Activated T-helper 1 cell treated with Interleukin-2 at 50 U/mL for 16 hours (primary cell): ENCODE data around the gene IDE.
"Not testable (repeated sequence)": the region's sequence is repeated elsewhere in the genome, so short reads cannot be mapped to it uniquely, and the experiment has no call there.

Experiments used
- DNase-seq: peaks from one replicate; pipeline ENCODE4 v3.0.0-alpha.2; 2020; ENCODE audit warnings: low read depth

The IDE gene

DNA sequence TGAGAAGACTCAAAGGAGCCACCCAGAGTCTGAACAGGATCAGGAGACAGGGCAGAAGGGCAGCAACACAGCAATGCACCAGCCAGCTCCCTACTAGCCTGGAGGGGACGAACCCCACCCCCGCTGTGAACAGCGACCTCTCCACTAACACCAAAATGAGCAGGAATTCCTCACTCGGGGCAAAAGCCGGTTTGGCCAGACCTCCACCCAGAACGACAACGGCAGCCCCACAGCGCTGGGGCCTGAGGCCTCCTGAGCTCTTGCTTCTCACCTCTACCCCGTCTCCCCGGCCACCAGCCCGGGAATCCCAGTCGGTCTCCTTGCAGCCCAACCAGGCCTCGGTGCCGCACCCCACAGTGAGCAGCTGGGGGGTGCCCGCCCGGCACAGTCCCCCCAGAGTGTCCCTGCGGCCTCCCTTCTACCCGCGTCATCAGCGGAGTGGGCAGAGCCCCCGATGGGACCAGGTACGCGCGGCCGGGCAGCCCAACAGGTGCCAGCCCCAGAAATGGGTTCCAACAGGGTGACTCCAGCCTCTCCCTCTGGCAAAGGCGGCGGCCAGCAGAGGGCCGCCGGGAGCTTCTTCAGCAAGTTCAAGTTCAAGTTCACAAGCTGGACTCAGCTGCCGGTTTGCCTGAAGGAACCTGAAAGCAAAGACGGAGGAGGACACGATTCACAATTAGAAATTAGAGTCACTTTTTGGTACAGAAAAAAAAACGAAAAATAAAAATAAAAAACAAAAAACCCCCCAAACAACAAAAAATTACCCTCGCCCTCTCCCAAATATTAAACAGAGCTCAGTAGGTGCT lies 153.9 kb downstream of the IDE start:
- DNase-seq, result no peak

DNA sequence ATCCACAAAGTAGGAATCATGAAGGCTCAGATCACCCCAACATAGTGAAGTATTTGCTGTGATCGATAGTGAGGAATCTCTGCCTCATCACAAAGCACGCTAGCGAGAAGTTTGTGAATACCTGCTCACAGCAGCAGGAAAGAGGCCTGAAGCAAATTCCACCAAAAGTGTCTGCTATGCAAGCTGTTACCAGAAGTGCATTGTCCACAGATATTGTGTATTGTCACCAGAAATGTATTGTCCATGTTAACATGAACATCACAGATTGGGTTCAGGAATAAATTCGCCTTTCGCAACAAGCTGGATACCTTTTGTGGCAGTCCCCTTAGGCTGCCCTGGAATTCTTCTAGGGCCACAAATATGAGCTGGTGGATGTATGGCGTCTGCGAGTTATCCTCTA lies 155.0 kb downstream of the IDE start:
- no peak for DNase-seq

DNA sequence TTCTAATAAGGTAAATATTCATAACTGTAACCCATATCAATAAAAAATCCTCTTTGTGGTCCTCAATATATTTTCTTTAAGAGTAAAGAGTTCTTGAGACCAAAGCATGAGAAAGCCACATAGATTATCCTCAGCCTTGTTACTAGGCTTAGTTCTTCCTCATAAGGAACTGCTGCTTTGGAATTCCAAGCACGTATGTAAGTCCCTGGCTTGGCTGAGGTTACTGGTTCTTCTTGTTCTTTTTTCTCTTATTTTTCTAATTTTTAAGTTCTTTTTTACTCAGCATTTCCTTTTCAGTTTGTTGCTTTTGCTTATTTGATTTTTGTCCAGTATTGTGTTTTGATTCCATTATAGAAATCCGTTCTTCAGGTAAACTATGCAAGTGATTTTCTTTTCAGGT lies 155.7 kb downstream of the IDE start:
- DNase-seq, result no peak

DNA sequence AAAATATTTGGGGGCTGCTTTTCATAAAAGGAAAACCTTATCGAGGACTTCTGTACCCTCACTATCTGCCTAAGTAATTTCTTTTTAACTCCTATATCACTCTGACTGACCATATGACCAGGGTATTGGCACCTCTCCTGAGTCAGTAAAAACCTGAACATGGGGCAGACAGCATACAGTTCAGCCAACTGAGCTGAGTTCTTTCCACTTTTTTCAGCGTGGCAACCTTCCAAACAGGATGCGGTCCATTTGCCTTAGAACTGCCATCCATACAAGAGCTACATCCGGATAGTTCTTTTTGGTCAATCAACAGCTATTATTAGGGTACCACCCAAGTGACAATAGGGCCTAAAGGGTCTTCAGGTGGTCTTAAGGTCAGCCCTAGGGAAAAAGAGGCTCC lies 160.4 kb downstream of the IDE start:
- DNase-seq, result no peak

DNA sequence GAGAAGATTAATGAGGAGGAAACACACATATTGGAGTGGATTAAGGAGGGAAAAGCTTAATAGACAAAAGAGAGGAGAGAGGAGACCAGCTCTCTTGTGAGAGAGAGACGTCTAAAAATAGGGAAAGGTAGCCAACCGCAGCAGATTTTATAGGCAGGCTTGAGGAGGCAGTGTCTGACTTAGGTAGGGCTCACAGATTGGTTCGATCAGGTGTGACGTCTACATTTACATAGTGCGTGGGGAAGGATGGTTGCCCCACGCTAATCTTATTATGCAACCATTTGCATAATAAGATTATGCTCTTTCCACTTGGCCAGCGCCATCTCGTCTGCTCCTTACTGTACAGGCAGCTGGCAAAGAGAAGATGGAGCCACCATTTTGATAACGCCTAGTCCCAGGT lies 160.9 kb downstream of the IDE start:
- no peak for DNase-seq

DNA sequence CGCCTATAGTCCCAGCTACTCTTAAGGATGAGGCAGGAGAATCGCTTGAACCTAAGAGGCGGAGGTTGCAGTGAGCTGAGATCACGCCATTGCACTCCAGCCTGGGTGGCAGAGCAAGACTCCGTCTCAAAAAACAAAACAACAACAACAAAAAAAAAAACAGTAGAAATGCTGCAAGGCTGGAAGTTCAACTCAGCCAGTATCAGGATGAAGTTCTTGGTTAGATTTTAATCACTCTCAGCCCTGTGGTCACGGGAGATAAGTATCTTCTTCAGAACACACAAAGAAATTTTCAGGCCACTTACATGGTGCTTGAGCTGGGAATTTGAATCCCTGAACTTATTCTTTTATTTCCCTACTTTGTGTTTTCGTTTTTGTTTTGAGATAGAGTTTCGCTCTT lies 162.5 kb downstream of the IDE start:
- no peak for DNase-seq

DNA sequence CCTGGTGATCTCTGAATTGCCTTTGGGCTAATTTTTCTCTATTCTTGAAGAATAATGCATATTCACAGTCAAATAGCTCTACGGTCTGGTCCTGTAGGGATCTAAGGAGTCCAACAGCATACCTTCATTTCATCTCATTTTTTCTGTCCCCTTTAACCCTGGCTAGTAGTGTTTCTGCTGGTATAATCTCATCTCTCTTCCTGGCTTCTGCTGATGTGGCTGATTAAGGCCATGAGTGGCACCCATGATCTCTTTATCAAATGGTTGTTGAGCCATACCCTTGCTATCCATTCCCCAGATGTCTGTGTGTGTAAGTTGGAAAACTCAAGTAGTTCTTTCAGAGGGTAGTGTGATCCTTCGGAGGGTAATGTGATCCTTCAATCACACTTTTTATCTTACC lies 163.4 kb downstream of the IDE start:
- DNase-seq, result no peak

DNA sequence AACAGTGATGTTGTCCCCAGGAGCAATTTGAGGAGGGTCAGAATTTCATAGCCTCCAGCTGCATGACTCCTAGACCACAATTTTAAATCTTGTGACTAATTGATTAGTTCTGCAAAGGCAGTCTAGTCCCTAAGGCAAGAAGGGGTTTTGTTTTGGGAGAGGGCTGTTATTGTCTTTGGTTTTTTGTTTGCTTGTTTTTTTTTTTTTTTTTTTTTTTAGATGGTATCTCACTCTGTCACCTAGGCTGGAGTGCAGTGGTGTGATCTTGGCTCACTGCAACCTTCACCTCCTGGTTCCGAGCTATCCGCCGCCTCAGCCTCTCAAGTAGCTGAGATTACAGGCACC lies 165.9 kb downstream of the IDE start:
- no peak for DNase-seq

DNA sequence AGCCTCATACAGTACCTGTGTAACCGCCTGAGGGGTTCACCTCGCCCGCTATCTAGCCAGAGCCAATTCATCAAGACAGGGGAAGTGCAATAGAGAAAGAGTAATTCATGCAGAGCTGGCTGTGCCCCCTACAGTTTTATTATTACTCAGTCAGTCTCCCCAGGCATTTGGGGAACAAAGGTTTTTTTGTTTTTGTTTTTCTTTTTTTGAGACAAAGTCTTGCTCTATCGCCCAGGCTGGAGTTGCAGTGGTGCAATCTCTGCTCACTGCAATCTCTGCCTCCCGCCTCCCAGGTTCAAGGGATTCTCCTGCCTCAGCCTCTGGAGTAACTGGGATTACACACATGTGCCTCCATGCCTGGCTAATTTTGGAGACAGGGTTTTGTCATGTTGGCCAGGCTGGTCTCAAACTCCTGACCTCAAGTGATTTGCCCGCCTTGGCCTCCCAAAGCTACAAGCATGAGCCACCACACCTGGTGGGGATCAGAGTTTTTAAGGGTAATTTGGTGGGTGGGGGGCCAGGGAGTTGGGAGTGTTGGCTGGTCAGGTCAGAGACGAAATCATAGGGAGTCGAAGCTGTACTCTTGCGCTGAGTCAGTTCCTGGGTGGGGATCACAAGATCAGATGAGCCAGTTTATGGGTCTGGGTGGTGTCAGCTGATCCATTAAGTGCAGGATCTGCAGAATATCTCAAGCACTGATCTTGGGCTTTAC lies 166.4 kb downstream of the IDE start:
- no peak for DNase-seq

DNA sequence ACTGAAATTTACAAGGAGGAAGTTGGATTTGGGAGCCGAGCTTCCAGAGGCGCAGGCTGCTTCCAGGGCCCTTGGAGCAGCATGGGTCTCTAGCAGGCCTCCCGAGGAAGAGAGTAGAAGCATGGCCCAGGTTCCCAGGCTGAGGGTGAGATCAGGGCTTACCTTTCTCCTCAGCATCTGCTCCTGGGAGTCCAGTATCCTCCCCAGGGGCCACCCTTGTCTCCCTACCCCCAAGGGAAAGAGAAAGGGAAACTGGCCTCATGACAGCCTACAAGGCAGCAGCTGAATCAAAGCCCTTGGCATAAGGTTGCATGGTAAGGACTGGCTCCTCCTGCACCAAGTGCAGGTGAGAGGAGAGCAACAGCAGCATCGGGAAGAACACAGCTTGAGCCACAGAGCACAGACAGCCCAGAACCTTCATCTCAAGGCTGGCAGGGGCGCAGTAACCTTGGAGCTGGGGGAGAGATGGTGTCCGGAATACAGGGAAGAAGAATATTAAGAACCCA lies 168.4 kb downstream of the IDE start:
- no peak for DNase-seq

DNA sequence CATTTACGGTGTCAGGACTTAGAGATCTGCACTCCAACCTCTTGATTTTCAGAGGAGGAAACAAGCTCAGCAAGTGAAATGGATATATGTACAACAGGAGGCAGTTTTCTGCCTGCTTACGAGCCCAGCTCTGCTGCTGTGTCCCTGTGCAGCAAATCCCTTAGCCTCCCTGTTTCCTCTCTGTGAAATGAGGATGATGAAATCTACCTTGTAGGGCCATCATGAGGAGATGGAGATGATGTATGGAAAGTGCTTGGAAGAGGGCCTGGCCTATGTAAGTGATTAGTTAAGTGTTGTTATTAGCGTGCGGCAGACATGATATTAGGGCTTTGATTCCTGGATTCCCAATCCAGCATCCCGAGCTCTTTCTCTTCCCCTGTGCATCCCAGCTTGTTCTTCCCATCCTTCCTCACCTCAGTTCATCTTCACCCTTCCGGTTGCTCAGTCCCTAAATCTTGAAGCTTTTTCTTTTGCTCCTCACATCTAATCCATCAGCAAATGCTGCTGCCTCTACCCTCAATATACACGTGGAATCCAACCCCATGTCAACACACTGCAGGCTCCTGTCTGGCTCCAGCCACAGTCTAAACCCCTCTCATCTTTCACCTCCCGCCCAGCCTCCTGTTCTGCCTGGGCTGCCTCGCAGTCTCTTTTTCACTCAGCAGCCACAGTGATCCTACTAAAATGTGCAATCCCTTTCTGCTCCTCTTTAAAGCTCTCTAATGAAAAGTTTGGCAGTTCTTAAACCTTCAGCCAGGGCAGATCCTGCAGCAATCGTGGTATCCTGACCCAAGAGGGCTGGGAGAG lies 169.1 kb downstream of the IDE start:
- DNase-seq, result no peak

DNA sequence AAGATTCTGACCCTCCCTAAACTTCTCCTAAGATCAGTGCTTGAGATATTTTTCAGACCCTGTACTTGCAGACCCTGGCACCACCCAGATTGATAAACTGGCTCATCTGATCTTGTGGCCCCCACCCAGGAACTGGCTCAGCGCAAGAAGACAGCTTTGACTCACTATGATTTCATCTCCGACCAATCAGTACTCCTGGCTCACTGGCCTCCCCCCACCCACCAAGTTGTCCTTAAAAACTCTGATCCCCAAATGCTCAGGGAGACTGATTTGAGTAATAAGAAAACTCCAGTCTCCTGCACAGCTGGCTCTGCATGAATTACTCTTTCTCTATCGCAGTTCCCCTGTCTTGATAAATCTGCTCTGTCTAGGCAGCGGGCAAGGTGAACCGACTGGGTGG lies 171.7 kb downstream of the IDE start:
- not testable (repeated sequence) for DNase-seq
